GM23338 (cell line): ENCODE data around the gene PLPP4. TPM values are rescaled to one million over a fixed set of nuclear protein-coding genes. Genes with fewer than 3 reads are reported as not detected.

Source experiments
- ATAC-seq: fragments of 200-7000 bp; cut with Tn5 transposase; 3 replicates; pipeline ENCODE4 v1.9.1; 2020
- DNase-seq: peaks from one replicate; pipeline ENCODE4 v3.0.0-alpha.2; 2015; ENCODE audit warnings: low spot score
- H2AFZ ChIP-seq: fragments of 200-600 bp; sonication (generic); 2 replicates; pipeline ENCODE4 v1.8.0; 2016; ENCODE audit warnings: antibody characterized with exemption, mild to moderate bottlenecking, moderate library complexity
- H3F3A ChIP-seq: fragments of 200-600 bp; sonication (generic); replicated peaks from 2 replicates; pipeline ENCODE4 v1.8.0; 2017; ENCODE audit warnings: antibody characterized with exemption, mixed run types, low read depth
- H3K27ac ChIP-seq: fragments of 200-600 bp; sonication (generic); 2 replicates; pipeline ENCODE4 v1.6.1; 2016; ENCODE audit warnings: low read depth
- H3K27me3 ChIP-seq: fragments of 200-600 bp; sonication (generic); 2 replicates; pipeline ENCODE4 v1.8.0; 2016; ENCODE audit warnings: mild to moderate bottlenecking, mixed run types, moderate library complexity; ENCODE audit not compliant: insufficient read depth
- H3K36me3 ChIP-seq: fragments of 200-600 bp; sonication (generic); 2 replicates; pipeline ENCODE4 v1.8.0; 2016; ENCODE audit warnings: mild to moderate bottlenecking; ENCODE audit not compliant: insufficient read depth
- H3K4me1 ChIP-seq: fragments of 200-600 bp; sonication (generic); 2 replicates; pipeline ENCODE4 v1.8.0; 2016; ENCODE audit warnings: mild to moderate bottlenecking, moderate library complexity; ENCODE audit not compliant: insufficient read depth
- H3K4me2 ChIP-seq: fragments of 200-600 bp; sonication (generic); 2 replicates; pipeline ENCODE4 v1.7.1; 2017; ENCODE audit warnings: mixed run types
- H3K4me3 ChIP-seq: fragments of 200-600 bp; sonication (generic); 2 replicates; pipeline ENCODE4 v1.6.1; 2016; ENCODE audit warnings: mixed run types
- H3K79me2 ChIP-seq: fragments of 200-600 bp; sonication (generic); replicated peaks from 2 replicates; pipeline ENCODE4 v1.8.0; 2017; ENCODE audit warnings: mild to moderate bottlenecking; ENCODE audit not compliant: insufficient read depth
- H3K9me2 ChIP-seq: fragments of 200-600 bp; sonication (generic); 2 replicates; pipeline ENCODE4 v1.8.0; 2017; ENCODE audit not compliant: insufficient read depth
- H4K20me1 ChIP-seq: fragments of 200-600 bp; sonication (generic); replicated peaks from 2 replicates; pipeline ENCODE4 v1.8.0; 2017; ENCODE audit warnings: mild to moderate bottlenecking; ENCODE audit not compliant: insufficient read depth
- H3K27ac Mint-ChIP-seq: 2 replicates; pipeline ENCODE4 v1.8.0; 2020; ENCODE audit warnings: inconsistent platforms, mild to moderate bottlenecking, moderate library complexity, mixed read lengths
- H3K27me3 Mint-ChIP-seq: 3 replicates; pipeline ENCODE4 v1.8.0; 2022; ENCODE audit warnings: low read depth, mild to moderate bottlenecking, moderate library complexity, mixed read lengths, inconsistent platforms; ENCODE audit not compliant: insufficient read depth, poor library complexity
- H3K36me3 Mint-ChIP-seq: 3 replicates; pipeline ENCODE4 v1.8.0; 2021; ENCODE audit warnings: low read depth, mild to moderate bottlenecking, inconsistent platforms, moderate library complexity, mixed read lengths
- H3K4me1 Mint-ChIP-seq: 3 replicates; pipeline ENCODE4 v1.8.0; 2020; ENCODE audit warnings: mild to moderate bottlenecking, inconsistent platforms, mixed read lengths
- H3K4me3 Mint-ChIP-seq: 3 replicates; pipeline ENCODE4 v1.8.0; 2021; ENCODE audit warnings: moderate library complexity, mild to moderate bottlenecking, inconsistent platforms, mixed read lengths
- H3K9me3 Mint-ChIP-seq: 3 replicates; pipeline ENCODE4 v1.8.0; 2020; ENCODE audit warnings: moderate library complexity, mild to moderate bottlenecking, inconsistent platforms, mixed read lengths
- CREB1 ChIP-seq: fragments of 250-450 bp; sonication (Bioruptor Pico); IDR thresholded peaks from 2 replicates; pipeline ENCODE4 v1.5.0; 2020; ENCODE audit warnings: low read depth, mild to moderate bottlenecking, moderate library complexity
- EZH2 ChIP-seq: fragments of 200-600 bp; sonication (generic); IDR thresholded peaks from one replicate; pipeline ENCODE4 v1.8.0; 2017; ENCODE audit warnings: antibody characterized with exemption, mild to moderate bottlenecking, low read depth; ENCODE audit not compliant: unreplicated experiment
- EZH2phosphoT487 ChIP-seq: fragments of 200-600 bp; sonication (generic); IDR thresholded peaks from one replicate; pipeline ENCODE4 v1.8.1; 2018; ENCODE audit warnings: antibody characterized with exemption; ENCODE audit not compliant: unreplicated experiment
- JUNB ChIP-seq: IDR thresholded peaks from one replicate; pipeline ENCODE4 v1.6.1; 2016; ENCODE audit warnings: antibody characterized with exemption; ENCODE audit not compliant: unreplicated experiment
- NANOG ChIP-seq: IDR thresholded peaks from 2 replicates; pipeline ENCODE4 v1.6.1; 2016; ENCODE audit warnings: antibody characterized with exemption, borderline replicate concordance
- POLR2AphosphoS5 ChIP-seq: IDR thresholded peaks from 2 replicates; pipeline ENCODE4 v1.6.1; 2016; ENCODE audit warnings: antibody characterized with exemption, low read depth
- STAT1 ChIP-seq: IDR thresholded peaks from one replicate; pipeline ENCODE4 v1.6.1; 2016; ENCODE audit warnings: antibody characterized with exemption; ENCODE audit not compliant: unreplicated experiment
- ZNF114 ChIP-seq: fragments of 250-450 bp; sonication (Bioruptor Pico); IDR thresholded peaks from 2 replicates; pipeline ENCODE4 v1.5.0; 2020; ENCODE audit warnings: mild to moderate bottlenecking, moderate library complexity
- polyA plus RNA-seq: library from polyadenylated mRNA; unstranded; fragments of >200 nt; fragmentation: Nextera tagmentation; extraction: Ambion mirVana; gene quantifications from 2 replicates; pipeline ENCODE4 v1.2.1, GENCODE V29; 2016
- total RNA-seq: library from RNA; depleted of rRNA; stranded (reverse); fragments of >200 nt; shearing (Covaris generic); gene quantifications from 2 replicates; pipeline ENCODE4 v1.2.3, GENCODE V29; 2014
- TF ChIP-seq, protein P1 (sequence below): IDR thresholded peaks from 2 replicates; pipeline ENCODE4 v1.6.1; 2016; ENCODE audit warnings: antibody characterized with exemption
- TF ChIP-seq, protein P2 (sequence below), 2 experiments: fragments of 200-600 bp in 1 of 2; sonication (generic) in 1 of 2; conservative IDR thresholded peaks; 2 replicates each; pipeline versions ENCODE4 v1.5.1 to v1.6.1; 2016 to 2017; ENCODE audit warnings: antibody characterized with exemption in 2 of 2, low read depth in 2 of 2, mild to moderate bottlenecking in 2 of 2, moderate library complexity in 1 of 2
- TF ChIP-seq, protein P3 (sequence below): IDR thresholded peaks from one replicate; pipeline ENCODE4 v1.6.1; 2018; ENCODE audit warnings: antibody characterized with exemption; ENCODE audit not compliant: unreplicated experiment

PLPP4 gene
- total and polyA plus RNA-seq, 2 experiments from 2014 or later, result 0.24 to 0.31 TPM

DNA sequence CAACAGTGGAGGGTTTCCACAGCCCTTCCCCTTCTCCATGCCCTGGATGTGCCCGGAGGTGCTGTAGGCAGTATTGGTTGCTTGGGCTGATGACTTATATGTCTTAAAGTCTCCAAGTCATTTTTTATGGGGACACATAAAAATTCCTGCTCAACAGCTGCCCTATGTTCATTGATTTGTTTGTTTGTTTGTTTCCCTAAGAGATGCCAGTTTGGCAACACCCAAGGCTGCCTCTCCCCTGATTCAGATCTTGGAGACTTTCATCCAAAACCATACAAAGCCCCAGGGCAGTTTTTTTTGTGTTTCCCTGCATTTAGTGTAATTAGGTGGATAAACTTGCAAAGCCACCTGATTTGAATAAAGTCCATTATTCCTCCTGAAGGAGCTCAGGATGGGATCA is 115.3 kb downstream of the PLPP4 start:
- no peaks in the 10 kb centered on the region for H3K36me3 Mint-ChIP-seq
- H3K4me1 ChIP-seq, result no peaks in the 10 kb centered on the region
- no peak for TF ChIP-seq CREB1
- TF ChIP-seq, protein P1, sequence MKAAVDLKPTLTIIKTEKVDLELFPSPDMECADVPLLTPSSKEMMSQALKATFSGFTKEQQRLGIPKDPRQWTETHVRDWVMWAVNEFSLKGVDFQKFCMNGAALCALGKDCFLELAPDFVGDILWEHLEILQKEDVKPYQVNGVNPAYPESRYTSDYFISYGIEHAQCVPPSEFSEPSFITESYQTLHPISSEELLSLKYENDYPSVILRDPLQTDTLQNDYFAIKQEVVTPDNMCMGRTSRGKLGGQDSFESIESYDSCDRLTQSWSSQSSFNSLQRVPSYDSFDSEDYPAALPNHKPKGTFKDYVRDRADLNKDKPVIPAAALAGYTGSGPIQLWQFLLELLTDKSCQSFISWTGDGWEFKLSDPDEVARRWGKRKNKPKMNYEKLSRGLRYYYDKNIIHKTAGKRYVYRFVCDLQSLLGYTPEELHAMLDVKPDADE, result no peak
- TF ChIP-seq, protein P2, sequence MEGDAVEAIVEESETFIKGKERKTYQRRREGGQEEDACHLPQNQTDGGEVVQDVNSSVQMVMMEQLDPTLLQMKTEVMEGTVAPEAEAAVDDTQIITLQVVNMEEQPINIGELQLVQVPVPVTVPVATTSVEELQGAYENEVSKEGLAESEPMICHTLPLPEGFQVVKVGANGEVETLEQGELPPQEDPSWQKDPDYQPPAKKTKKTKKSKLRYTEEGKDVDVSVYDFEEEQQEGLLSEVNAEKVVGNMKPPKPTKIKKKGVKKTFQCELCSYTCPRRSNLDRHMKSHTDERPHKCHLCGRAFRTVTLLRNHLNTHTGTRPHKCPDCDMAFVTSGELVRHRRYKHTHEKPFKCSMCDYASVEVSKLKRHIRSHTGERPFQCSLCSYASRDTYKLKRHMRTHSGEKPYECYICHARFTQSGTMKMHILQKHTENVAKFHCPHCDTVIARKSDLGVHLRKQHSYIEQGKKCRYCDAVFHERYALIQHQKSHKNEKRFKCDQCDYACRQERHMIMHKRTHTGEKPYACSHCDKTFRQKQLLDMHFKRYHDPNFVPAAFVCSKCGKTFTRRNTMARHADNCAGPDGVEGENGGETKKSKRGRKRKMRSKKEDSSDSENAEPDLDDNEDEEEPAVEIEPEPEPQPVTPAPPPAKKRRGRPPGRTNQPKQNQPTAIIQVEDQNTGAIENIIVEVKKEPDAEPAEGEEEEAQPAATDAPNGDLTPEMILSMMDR (conservative IDR thresholded peaks at IDR 0.05; ENCODE audit: low read depth in 2 of 2), result no peak
- no peak for TF ChIP-seq STAT1
- no peak for TF ChIP-seq POLR2AphosphoS5
- no peak for TF ChIP-seq NANOG
- TF ChIP-seq EZH2phosphoT487, result no peak
- TF ChIP-seq JUNB, result no peak
- TF ChIP-seq EZH2, result no peak
- TF ChIP-seq ZNF114 (CRISPR knock-in tag), result no peak
- TF ChIP-seq, protein P3, sequence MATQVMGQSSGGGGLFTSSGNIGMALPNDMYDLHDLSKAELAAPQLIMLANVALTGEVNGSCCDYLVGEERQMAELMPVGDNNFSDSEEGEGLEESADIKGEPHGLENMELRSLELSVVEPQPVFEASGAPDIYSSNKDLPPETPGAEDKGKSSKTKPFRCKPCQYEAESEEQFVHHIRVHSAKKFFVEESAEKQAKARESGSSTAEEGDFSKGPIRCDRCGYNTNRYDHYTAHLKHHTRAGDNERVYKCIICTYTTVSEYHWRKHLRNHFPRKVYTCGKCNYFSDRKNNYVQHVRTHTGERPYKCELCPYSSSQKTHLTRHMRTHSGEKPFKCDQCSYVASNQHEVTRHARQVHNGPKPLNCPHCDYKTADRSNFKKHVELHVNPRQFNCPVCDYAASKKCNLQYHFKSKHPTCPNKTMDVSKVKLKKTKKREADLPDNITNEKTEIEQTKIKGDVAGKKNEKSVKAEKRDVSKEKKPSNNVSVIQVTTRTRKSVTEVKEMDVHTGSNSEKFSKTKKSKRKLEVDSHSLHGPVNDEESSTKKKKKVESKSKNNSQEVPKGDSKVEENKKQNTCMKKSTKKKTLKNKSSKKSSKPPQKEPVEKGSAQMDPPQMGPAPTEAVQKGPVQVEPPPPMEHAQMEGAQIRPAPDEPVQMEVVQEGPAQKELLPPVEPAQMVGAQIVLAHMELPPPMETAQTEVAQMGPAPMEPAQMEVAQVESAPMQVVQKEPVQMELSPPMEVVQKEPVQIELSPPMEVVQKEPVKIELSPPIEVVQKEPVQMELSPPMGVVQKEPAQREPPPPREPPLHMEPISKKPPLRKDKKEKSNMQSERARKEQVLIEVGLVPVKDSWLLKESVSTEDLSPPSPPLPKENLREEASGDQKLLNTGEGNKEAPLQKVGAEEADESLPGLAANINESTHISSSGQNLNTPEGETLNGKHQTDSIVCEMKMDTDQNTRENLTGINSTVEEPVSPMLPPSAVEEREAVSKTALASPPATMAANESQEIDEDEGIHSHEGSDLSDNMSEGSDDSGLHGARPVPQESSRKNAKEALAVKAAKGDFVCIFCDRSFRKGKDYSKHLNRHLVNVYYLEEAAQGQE, result no peak
- no peak overlapping the region for H3K4me3 Mint-ChIP-seq
- no peak overlapping the region for H3K4me2 ChIP-seq
- no peaks in the 10 kb centered on the region for H3K9me2 ChIP-seq
- no peak for DNase-seq
- peaks cover 10% of the 10 kb centered on the region; the same call in 2 of the 3 replicates for H3K4me1 Mint-ChIP-seq
- peaks cover 2% of the 10 kb centered on the region for H3K27me3 Mint-ChIP-seq
- H3K4me3 ChIP-seq, result no peak overlapping the region
- no peak overlapping the region for H2AFZ ChIP-seq
- H3K9me3 Mint-ChIP-seq, result no peaks in the 10 kb centered on the region
- no peaks in the 10 kb centered on the region for H4K20me1 ChIP-seq
- no peaks in the 10 kb centered on the region for H3F3A ChIP-seq
- no peak overlapping the region for H3K27ac Mint-ChIP-seq
- H3K79me2 ChIP-seq, result no peaks in the 10 kb centered on the region
- H3K27me3 ChIP-seq, result no peaks in the 10 kb centered on the region
- no peaks in the 10 kb centered on the region for H3K36me3 ChIP-seq
- no peak overlapping the region for H3K27ac ChIP-seq
- no peak for ATAC-seq
